Astrocyte of the cerebellum (primary cell): ENCODE measurements around the gene SEL1L2.

ENCODE experiments used
- DNase-seq: peaks from one replicate; pipeline ENCODE4 v3.0.0-alpha.2; 2011; ENCODE audit warnings: low read depth
- H3K4me3 ChIP-seq: 2 replicates; pipeline ENCODE4 v1.5.1; 2011; ENCODE audit warnings: mild to moderate bottlenecking, low read depth, low read length, moderate library complexity
- in situ Hi-C: cut with HindIII; loops from 2 replicates; pipeline ENCODE4 v1.10.0; 2017; ENCODE audit warnings: low sequenced_read_pairs
- TF ChIP-seq, protein P1 (sequence below): IDR thresholded peaks from 2 replicates; pipeline ENCODE4 v1.5.1; 2012; ENCODE audit warnings: low read length, low read depth, moderate library complexity, mild to moderate bottlenecking; ENCODE audit errors: missing control alignments

The SEL1L2 gene

DNA sequence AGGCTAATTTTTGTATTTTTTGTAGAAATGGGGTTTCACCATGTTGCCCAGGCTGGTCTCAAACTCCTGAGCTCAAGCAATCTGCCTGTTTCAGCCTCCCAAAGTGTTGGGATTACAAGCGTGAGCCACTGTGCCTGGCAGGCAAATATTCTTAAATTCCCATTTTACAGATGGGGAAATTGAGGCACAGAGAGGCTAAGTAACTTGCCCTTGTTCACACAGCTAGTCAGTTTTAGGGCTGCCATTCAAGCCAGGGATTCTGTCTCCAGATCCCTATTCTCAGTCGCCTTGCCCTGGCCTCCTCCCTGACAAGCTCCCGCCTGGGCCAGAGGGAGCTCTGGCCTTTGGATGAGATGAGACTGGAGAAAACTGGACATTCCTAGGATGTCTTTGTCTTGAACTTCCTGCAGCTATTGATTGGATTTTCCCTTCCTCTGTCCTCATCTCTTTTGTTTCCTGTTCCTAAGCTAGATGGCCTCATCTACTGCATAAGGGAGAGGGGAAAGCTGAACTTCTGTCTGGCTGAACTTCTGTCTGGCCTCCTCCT, 115.1 kb downstream of the SEL1L2 start:
- TF ChIP-seq, protein P1, sequence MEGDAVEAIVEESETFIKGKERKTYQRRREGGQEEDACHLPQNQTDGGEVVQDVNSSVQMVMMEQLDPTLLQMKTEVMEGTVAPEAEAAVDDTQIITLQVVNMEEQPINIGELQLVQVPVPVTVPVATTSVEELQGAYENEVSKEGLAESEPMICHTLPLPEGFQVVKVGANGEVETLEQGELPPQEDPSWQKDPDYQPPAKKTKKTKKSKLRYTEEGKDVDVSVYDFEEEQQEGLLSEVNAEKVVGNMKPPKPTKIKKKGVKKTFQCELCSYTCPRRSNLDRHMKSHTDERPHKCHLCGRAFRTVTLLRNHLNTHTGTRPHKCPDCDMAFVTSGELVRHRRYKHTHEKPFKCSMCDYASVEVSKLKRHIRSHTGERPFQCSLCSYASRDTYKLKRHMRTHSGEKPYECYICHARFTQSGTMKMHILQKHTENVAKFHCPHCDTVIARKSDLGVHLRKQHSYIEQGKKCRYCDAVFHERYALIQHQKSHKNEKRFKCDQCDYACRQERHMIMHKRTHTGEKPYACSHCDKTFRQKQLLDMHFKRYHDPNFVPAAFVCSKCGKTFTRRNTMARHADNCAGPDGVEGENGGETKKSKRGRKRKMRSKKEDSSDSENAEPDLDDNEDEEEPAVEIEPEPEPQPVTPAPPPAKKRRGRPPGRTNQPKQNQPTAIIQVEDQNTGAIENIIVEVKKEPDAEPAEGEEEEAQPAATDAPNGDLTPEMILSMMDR = no peak
- no peak for DNase-seq
- in situ Hi-C loops = no loop called here
- H3K4me3 ChIP-seq = no peak overlapping the region

DNA sequence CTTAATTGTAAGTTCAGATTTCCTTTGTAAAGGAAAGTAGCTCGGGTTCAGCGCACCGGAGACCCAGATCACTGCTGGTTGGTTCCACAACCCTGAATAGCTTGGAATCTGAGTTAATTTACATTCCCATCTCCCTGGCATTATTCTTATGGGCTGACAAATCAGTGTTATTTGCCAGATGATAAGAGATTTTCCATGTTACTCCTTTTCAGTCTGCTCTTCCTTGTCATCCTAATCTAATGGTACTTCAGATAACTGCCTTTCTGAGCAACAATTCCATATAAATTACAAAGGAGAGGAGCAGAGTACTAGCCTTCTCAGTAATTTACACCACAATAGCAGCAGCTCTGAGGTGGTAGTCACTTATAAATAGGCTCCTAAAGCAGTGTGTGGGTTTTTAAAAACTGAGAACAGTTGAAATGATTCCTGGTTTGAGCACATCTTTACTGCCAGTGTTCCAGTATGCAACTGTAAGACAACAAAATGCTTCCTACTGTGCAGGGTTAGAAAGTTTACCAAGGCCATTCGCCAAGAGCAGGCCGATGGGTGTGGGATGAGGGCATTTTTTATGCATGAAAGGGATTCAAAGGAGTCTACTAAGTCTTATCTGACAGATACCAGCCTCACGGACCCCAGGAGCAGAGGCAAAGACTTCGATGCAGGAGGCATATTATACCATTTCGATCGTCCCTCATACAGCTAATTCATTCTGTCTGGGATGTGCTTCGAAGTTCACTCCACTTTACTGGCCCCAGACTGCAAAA, 115.8 kb downstream of the SEL1L2 start:
- no peak for DNase-seq
- in situ Hi-C loops = no loop called here
- no peak overlapping the region for H3K4me3 ChIP-seq
- TF ChIP-seq, protein P1 = no peak

DNA sequence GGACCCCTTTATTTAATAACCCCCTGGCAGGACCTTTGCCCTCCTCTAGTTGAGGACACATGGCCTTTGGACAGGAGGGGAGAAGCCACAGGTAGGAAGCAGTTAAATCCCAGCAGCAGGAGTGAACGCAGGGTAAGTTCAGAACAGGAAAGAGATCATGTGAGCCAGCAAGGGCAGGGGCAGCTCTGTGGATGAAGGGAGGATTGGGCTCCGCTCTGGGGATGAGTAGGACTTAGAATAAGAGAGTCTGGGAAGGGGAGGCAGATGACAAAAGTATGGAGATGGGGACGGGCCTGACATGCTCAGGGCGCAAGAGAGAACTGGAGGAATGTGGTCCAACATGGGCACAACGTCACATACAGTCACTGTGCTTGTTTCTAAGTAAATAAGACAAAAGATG, 116.6 kb downstream of the SEL1L2 start:
- TF ChIP-seq, protein P1 = no peak

DNA sequence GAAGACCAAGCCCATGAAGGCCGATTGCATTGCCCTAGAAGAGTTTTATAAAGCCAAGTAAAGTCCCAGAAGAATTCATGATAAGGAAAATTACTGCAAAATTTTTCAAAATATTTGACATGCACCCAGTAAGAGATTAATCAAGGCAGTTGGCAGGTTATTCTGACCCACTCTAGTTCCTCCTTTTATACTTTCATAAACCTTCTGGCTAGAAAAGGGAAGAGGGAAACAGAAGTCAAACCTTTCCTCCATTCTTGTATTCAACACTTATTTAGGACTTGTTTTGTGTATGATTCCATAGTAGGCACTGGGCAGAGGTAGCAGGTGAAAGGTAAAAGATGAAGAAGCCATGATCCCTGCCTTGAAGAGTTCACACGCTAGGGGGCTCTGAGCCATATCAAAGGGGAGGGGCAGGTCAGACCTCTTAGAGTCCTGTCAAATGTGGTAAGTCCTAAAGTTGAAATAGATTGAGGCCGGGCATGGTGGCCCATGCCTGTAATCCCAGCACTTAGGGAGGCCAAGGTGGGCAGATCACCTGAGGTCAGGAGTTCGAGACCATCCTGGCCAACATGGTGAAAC, 120.2 kb downstream of the SEL1L2 start:
- in situ Hi-C loops = no loop called here
- no peak for DNase-seq
- H3K4me3 ChIP-seq = no peak overlapping the region
- TF ChIP-seq, protein P1 = no peak

More for the DNA sequence above, 116.6 kb downstream of the SEL1L2 start:
- no peak overlapping the region for H3K4me3 ChIP-seq
- in situ Hi-C loops = no loop called here
- no peak for DNase-seq

DNA sequence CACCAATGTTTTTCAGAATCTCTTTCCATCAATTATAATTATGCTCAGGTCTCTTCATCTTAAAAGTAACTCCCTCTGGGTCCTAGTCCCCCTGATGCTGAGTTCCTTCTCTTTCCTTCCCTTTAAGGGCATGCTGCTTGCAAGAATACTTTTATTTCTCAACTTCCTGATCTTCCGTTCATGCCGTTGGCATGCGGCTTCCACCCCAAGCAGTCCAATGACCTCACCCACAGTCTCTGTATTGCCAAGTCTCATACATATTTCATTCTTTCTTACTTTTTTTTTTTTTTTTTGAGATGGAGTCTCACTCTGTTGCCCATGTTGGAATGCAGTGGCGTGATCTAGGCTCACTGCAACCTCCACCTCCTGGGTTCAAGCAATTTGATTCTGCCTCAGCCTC, 122.1 kb downstream of the SEL1L2 start:
- in situ Hi-C loops = loop anchor here (5.0 kb wide), 1 partner anchor 94 kb away; no protein-coding TSS in a partner anchor
- TF ChIP-seq, protein P1 = no peak
- H3K4me3 ChIP-seq = no peak overlapping the region
- no peak for DNase-seq

DNA sequence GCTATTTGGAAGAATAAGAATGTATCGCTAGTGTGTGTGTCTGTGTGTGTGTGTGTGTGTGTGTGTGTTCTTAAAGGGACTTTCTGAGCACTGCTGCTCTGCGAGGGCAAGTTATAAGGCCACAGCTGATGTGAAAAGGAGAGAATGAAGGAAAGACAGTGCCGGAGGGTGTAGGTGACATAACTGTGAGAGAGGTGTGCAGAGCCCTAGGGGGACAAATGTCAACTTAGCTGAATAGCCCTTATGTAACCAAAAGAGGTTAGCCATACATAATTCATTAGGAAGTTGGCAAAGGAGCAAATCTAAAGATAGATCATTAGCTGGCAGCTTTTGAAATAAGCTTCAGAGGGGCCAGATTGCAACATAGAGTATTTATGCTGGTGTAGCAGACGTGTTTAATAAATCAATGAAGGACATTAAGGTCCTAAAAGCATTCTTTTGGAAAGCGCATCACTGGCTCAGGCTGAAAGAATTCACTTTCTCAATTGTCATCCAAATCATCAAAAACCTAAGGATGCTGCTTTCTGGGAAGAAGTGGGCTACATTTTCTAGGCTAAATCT, 124.5 kb downstream of the SEL1L2 start:
- TF ChIP-seq, protein P1 = no peak
- H3K4me3 ChIP-seq = no peak overlapping the region
- no peak for DNase-seq
- in situ Hi-C loops = loop anchor here (5.0 kb wide), 1 partner anchor 96 kb away; no protein-coding TSS in a partner anchor
